H9 (cell line): ENCODE data around the gene HNRNPF. TPM values are rescaled to one million over a fixed set of nuclear protein-coding genes. Genes with fewer than 3 reads are reported as not detected.

ENCODE experiments used
- DNase-seq: peaks from one replicate; pipeline ENCODE4 v3.0.0-alpha.2; 2017
- H2AFZ ChIP-seq: one replicate; pipeline ENCODE4 v1.6.1; 2013; ENCODE audit warnings: mild to moderate bottlenecking, low read length, control low read depth, moderate library complexity
- H2AK5ac ChIP-seq: 2 replicates; pipeline ENCODE4 v1.6.1; 2013; ENCODE audit warnings: low read length, control low read depth, mixed read lengths; ENCODE audit not compliant: insufficient read length
- H2BK120ac ChIP-seq: one replicate; pipeline ENCODE4 v1.6.1; 2013; ENCODE audit warnings: low read depth, mild to moderate bottlenecking, low read length, control low read depth, inconsistent platforms; ENCODE audit not compliant: poor library complexity, severe bottlenecking
- H2BK12ac ChIP-seq: 2 replicates; pipeline ENCODE4 v1.6.1; 2013; ENCODE audit warnings: low read length, control low read depth, mixed read lengths, low read depth; ENCODE audit not compliant: insufficient read length
- H2BK15ac ChIP-seq: 2 replicates; pipeline ENCODE4 v1.6.1; 2013; ENCODE audit warnings: low read depth, low read length, control low read depth
- H2BK20ac ChIP-seq: one replicate; pipeline ENCODE4 v1.6.1; 2013; ENCODE audit warnings: low read depth, mild to moderate bottlenecking, low read length, control low read depth, inconsistent platforms; ENCODE audit not compliant: poor library complexity, severe bottlenecking
- H2BK5ac ChIP-seq: 2 replicates; pipeline ENCODE4 v1.6.1; 2013; ENCODE audit warnings: low read length, control low read depth, mixed read lengths; ENCODE audit not compliant: insufficient read length
- H3K14ac ChIP-seq: 2 replicates; pipeline ENCODE4 v1.6.1; 2013; ENCODE audit warnings: low read length, control low read depth; ENCODE audit not compliant: insufficient read depth
- H3K18ac ChIP-seq: 2 replicates; pipeline ENCODE4 v1.6.1; 2013; ENCODE audit warnings: low read depth, mild to moderate bottlenecking, mixed read lengths, low read length, control low read depth; ENCODE audit not compliant: insufficient read length
- H3K23ac ChIP-seq: 2 replicates; pipeline ENCODE4 v1.6.1; 2013; ENCODE audit warnings: low read length, control low read depth, mixed read lengths, low read depth; ENCODE audit not compliant: insufficient read length
- H3K23me2 ChIP-seq: 2 replicates; pipeline ENCODE4 v1.6.1; 2013; ENCODE audit warnings: low read depth, mild to moderate bottlenecking, mixed read lengths, low read length, control low read depth; ENCODE audit not compliant: insufficient read length, poor library complexity, severe bottlenecking
- H3K27ac ChIP-seq: 2 replicates; pipeline ENCODE4 v1.5.1; 2013; ENCODE audit warnings: low read length, control low read depth, mixed read lengths, low read depth; ENCODE audit not compliant: insufficient read length
- H3K27me3 ChIP-seq: 2 replicates; pipeline ENCODE4 v1.6.1; 2013; ENCODE audit warnings: low read length, control low read depth, inconsistent platforms; ENCODE audit not compliant: insufficient read depth
- H3K4ac ChIP-seq: 2 replicates; pipeline ENCODE4 v1.6.1; 2013; ENCODE audit warnings: low read depth, mild to moderate bottlenecking, control low read depth, inconsistent platforms, low read length, moderate library complexity
- H3K4me1 ChIP-seq: 2 replicates; pipeline ENCODE4 v1.6.1; 2013; ENCODE audit warnings: low read length, control low read depth, inconsistent platforms; ENCODE audit not compliant: insufficient read depth
- H3K4me2 ChIP-seq: 2 replicates; pipeline ENCODE4 v1.6.1; 2013; ENCODE audit warnings: low read length, control low read depth, mixed read lengths; ENCODE audit not compliant: insufficient read length, insufficient read depth
- H3K56ac ChIP-seq: 2 replicates; pipeline ENCODE4 v1.6.1; 2013; ENCODE audit warnings: low read depth, mild to moderate bottlenecking, mixed read lengths, low read length, control low read depth; ENCODE audit not compliant: insufficient read length
- H3K79me1 ChIP-seq: 2 replicates; pipeline ENCODE4 v1.6.1; 2013; ENCODE audit warnings: low read depth, mild to moderate bottlenecking, moderate library complexity, low read length, control low read depth, inconsistent platforms; ENCODE audit not compliant: insufficient read depth, poor library complexity, severe bottlenecking
- H3K79me2 ChIP-seq: 2 replicates; pipeline ENCODE4 v1.6.1; 2013; ENCODE audit warnings: low read length, control low read depth, inconsistent platforms; ENCODE audit not compliant: insufficient read depth
- H3K9ac ChIP-seq: 2 replicates; pipeline ENCODE4 v1.6.1; 2013; ENCODE audit warnings: low read length, control low read depth, mixed read lengths; ENCODE audit not compliant: insufficient read length; ENCODE audit errors: extremely low read depth
- H3K9me3 ChIP-seq: one replicate; pipeline ENCODE4 v1.6.1; 2013; ENCODE audit warnings: low read depth, low read length, inconsistent platforms; ENCODE audit not compliant: control insufficient read depth
- H3T11ph ChIP-seq: one replicate; pipeline ENCODE4 v1.6.1; 2013; ENCODE audit warnings: mild to moderate bottlenecking, low read length, control low read depth, inconsistent platforms
- H4K20me1 ChIP-seq: one replicate; pipeline ENCODE4 v1.6.1; 2013; ENCODE audit not compliant: control insufficient read depth, insufficient read length, insufficient read depth
- H4K5ac ChIP-seq: 2 replicates; pipeline ENCODE4 v1.6.1; 2013; ENCODE audit warnings: low read depth, mild to moderate bottlenecking, mixed read lengths, low read length, control low read depth; ENCODE audit not compliant: insufficient read length
- H4K8ac ChIP-seq: replicated peaks from 2 replicates; pipeline ENCODE4 v1.6.1; 2013; ENCODE audit warnings: low read length, control low read depth, mixed read lengths, low read depth; ENCODE audit not compliant: insufficient read length
- H4K91ac ChIP-seq: 2 replicates; pipeline ENCODE4 v1.6.1; 2013; ENCODE audit warnings: low read depth, mild to moderate bottlenecking, moderate library complexity, mixed read lengths, low read length, control low read depth; ENCODE audit not compliant: insufficient read length
- H3K27ac Mint-ChIP-seq, 3 experiments: 2 replicates in 2 of 3; 3 replicates in 1 of 3; pipeline ENCODE4 v1.8.0; 2020 to 2021; ENCODE audit warnings: mixed read lengths in 3 of 3, mild to moderate bottlenecking in 1 of 3, moderate library complexity in 1 of 3
- H3K27me3 Mint-ChIP-seq: 2 replicates; pipeline ENCODE4 v1.8.0; 2021; ENCODE audit warnings: low read depth, mild to moderate bottlenecking, moderate library complexity, mixed read lengths
- H3K36me3 Mint-ChIP-seq, 3 experiments: 2 replicates in 2 of 3; 3 replicates in 1 of 3; pipeline ENCODE4 v1.8.0; 2020 to 2021; ENCODE audit warnings: low read depth in 3 of 3, mixed read lengths in 3 of 3; ENCODE audit not compliant: insufficient read depth in 1 of 3
- H3K4me1 Mint-ChIP-seq, 2 experiments: 2 replicates each; pipeline ENCODE4 v1.8.0; 2020; ENCODE audit warnings: mixed read lengths in 2 of 2
- H3K4me3 Mint-ChIP-seq, 2 experiments: 2 replicates in 1 of 2; 3 replicates in 1 of 2; pipeline ENCODE4 v1.8.0; 2020 to 2021; ENCODE audit warnings: mild to moderate bottlenecking in 2 of 2, mixed read lengths in 2 of 2, moderate library complexity in 1 of 2
- H3K9me3 Mint-ChIP-seq, 2 experiments: 2 replicates in 1 of 2; 3 replicates in 1 of 2; pipeline ENCODE4 v1.8.0; 2020; ENCODE audit warnings: mild to moderate bottlenecking in 2 of 2, mixed read lengths in 2 of 2, moderate library complexity in 1 of 2
- CTCF ChIP-seq: fragments of 200-600 bp; sonication (generic); conservative IDR thresholded peaks from 3 replicates; pipeline ENCODE4 v1.8.0; 2021; ENCODE audit warnings: antibody characterized with exemption, mild to moderate bottlenecking
- WGBS: extraction: QIAGEN DNeasy Blood & Tissue Kit; methylation state at CpG from one replicate; pipeline ENCODE4 v1.1.7; 2013; ENCODE audit warnings: missing lambda C conversion rate, low lambda C conversion rate, mixed read lengths; ENCODE audit not compliant: insufficient read length; ENCODE audit errors: extremely low coverage; 5-methylcytosine and 5-hydroxymethylcytosine counted together
- total RNA-seq: library from RNA; stranded (reverse); gene quantifications from 2 replicates; pipeline ENCODE4 v1.2.1, GENCODE V29; 2021

The HNRNPF gene
- total RNA-seq, 1 experiment from 2014 or later: 411 TPM

GRCh38 chr10:43376046-43376635, 32.8 kb downstream of the HNRNPF start:
- H4K5ac ChIP-seq: no peak overlapping the region
- H3K9me3 ChIP-seq: no peaks in the 10 kb centered on the region
- no peak overlapping the region for H4K91ac ChIP-seq
- H2BK5ac ChIP-seq: no peak overlapping the region
- H3K79me2 ChIP-seq: no peaks in the 10 kb centered on the region
- Mint-ChIP-seq H3K4me3 (no peak overlapping the region), H3K36me3 (no peaks in the 10 kb centered on the region), H3K4me1 (peaks cover 44 to 47% of the 10 kb centered on the region in 2 experiments), H3K27ac (no peak overlapping the region), H3K9me3 (no peaks in the 10 kb centered on the region; a peak in 1 of 5 replicates), H3K27me3 (peaks cover 8% of the 10 kb centered on the region)
- H3K27ac ChIP-seq: no peak overlapping the region
- no peak for TF ChIP-seq CTCF
- no peak overlapping the region for H3T11ph ChIP-seq
- H2AFZ ChIP-seq: no peak overlapping the region
- WGBS: no CpG with 5 or more reads among the region's 9 CpGs
- peak overlapping the region; percentile 3 for H3K18ac ChIP-seq
- no peaks in the 10 kb centered on the region for H3K27me3 ChIP-seq
- H3K56ac ChIP-seq: no peak overlapping the region
- no peak overlapping the region for H4K8ac ChIP-seq
- no peaks in the 10 kb centered on the region for H3K23me2 ChIP-seq
- no peak overlapping the region for H2BK15ac ChIP-seq
- DNase-seq: no peak
- no peak overlapping the region for H2BK12ac ChIP-seq
- H2BK120ac ChIP-seq: no peak overlapping the region
- H2AK5ac ChIP-seq: no peak overlapping the region
- H3K79me1 ChIP-seq: no peaks in the 10 kb centered on the region
- H3K9ac ChIP-seq: no peak overlapping the region
- no peak overlapping the region; the same call in 1 of the 2 replicates for H3K14ac ChIP-seq
- no peaks in the 10 kb centered on the region for H3K4me1 ChIP-seq
- no peak overlapping the region for H3K4me2 ChIP-seq
- no peaks in the 10 kb centered on the region for H4K20me1 ChIP-seq
- no peak overlapping the region for H3K4ac ChIP-seq
- no peak overlapping the region for H2BK20ac ChIP-seq
- no peak overlapping the region for H3K23ac ChIP-seq
